Hematopoietic multipotent progenitor cell treated with erythropoietin and hydrocortisone succinate and interleukin-3 and kit ligand, for 6 days (in vitro differentiated cells): ENCODE data around the gene PSMG2.
"Not testable (repeated sequence)": the region's sequence is repeated elsewhere in the genome, so short reads cannot be mapped to it uniquely, and the experiment has no call there.

Experiments used
- DNase-seq: peaks from one replicate; pipeline ENCODE4 v3.0.0-alpha.2; 2015

The PSMG2 gene

GRCh38 chr18:12726331-12726730 lies 23.5 kb downstream of the PSMG2 start:
- DNase-seq, result no peak

- peak; percentile 85 for DNase-seq
Measured at GRCh38 chr18:12726774-12727550, 24.1 kb downstream of the PSMG2 start.

- DNase-seq, result no peak
Measured at GRCh38 chr18:12737243-12737902, 34.5 kb downstream of the PSMG2 start.

GRCh38 chr18:12741351-12741750 lies 38.5 kb downstream of the PSMG2 start:
- peak; percentile 41 for DNase-seq

- no peak for DNase-seq
Measured at GRCh38 chr18:12742453-12742852, 39.6 kb downstream of the PSMG2 start.

GRCh38 chr18:12744103-12744502 lies 41.3 kb downstream of the PSMG2 start:
- DNase-seq, result peak; percentile 69

- no peak for DNase-seq
Measured at GRCh38 chr18:12745095-12745795, 42.4 kb downstream of the PSMG2 start.

GRCh38 chr18:12747530-12748315 lies 44.9 kb downstream of the PSMG2 start:
- no peak for DNase-seq

GRCh38 chr18:12748671-12749070 lies 45.8 kb downstream of the PSMG2 start:
- no peak for DNase-seq

GRCh38 chr18:12749121-12749520 lies 46.3 kb downstream of the PSMG2 start:
- DNase-seq, result no peak

- DNase-seq, result no peak
Measured at GRCh38 chr18:12750076-12750714, 47.4 kb downstream of the PSMG2 start.

GRCh38 chr18:12750715-12751502 lies 48.1 kb downstream of the PSMG2 start:
- DNase-seq, result no peak

- no peak for DNase-seq
Measured at GRCh38 chr18:12751503-12751884, 48.7 kb downstream of the PSMG2 start.

- no peak for DNase-seq
Measured at GRCh38 chr18:12751891-12752290, 49.0 kb downstream of the PSMG2 start.

GRCh38 chr18:12754511-12754910 lies 51.7 kb downstream of the PSMG2 start:
- no peak for DNase-seq

GRCh38 chr18:12755606-12756005 lies 52.8 kb downstream of the PSMG2 start:
- not testable (repeated sequence) for DNase-seq

- DNase-seq, result not testable (repeated sequence)
Measured at GRCh38 chr18:12756619-12757239, 53.9 kb downstream of the PSMG2 start.

- DNase-seq, result not testable (repeated sequence)
Measured at GRCh38 chr18:12758566-12758965, 55.7 kb downstream of the PSMG2 start.

GRCh38 chr18:12765126-12765525 lies 62.3 kb downstream of the PSMG2 start:
- DNase-seq, result no peak

- DNase-seq, result no peak
Measured at GRCh38 chr18:12765586-12765985, 62.7 kb downstream of the PSMG2 start.

- no peak for DNase-seq
Measured at GRCh38 chr18:12766986-12767433, 64.2 kb downstream of the PSMG2 start.
